GM10266 (cell line): ENCODE measurements around the gene CHRD.

Experiments used
- DNase-seq: peaks from one replicate; pipeline ENCODE4 v3.0.0; 2012; ENCODE audit errors: extremely low spot score
- TF ChIP-seq, protein P1 (sequence below): IDR thresholded peaks from 2 replicates; pipeline ENCODE4 v1.5.1; 2012; ENCODE audit warnings: mild to moderate bottlenecking, low read depth; ENCODE audit not compliant: control insufficient read depth, insufficient read depth; ENCODE audit errors: missing control alignments

Gene CHRD

GRCh38 chr3:184354121-184354728 lies 25.6 kb upstream of the CHRD start:
- DNase-seq: peak; percentile 87
- TF ChIP-seq, protein P1, sequence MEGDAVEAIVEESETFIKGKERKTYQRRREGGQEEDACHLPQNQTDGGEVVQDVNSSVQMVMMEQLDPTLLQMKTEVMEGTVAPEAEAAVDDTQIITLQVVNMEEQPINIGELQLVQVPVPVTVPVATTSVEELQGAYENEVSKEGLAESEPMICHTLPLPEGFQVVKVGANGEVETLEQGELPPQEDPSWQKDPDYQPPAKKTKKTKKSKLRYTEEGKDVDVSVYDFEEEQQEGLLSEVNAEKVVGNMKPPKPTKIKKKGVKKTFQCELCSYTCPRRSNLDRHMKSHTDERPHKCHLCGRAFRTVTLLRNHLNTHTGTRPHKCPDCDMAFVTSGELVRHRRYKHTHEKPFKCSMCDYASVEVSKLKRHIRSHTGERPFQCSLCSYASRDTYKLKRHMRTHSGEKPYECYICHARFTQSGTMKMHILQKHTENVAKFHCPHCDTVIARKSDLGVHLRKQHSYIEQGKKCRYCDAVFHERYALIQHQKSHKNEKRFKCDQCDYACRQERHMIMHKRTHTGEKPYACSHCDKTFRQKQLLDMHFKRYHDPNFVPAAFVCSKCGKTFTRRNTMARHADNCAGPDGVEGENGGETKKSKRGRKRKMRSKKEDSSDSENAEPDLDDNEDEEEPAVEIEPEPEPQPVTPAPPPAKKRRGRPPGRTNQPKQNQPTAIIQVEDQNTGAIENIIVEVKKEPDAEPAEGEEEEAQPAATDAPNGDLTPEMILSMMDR: peak; percentile 94

DNA sequence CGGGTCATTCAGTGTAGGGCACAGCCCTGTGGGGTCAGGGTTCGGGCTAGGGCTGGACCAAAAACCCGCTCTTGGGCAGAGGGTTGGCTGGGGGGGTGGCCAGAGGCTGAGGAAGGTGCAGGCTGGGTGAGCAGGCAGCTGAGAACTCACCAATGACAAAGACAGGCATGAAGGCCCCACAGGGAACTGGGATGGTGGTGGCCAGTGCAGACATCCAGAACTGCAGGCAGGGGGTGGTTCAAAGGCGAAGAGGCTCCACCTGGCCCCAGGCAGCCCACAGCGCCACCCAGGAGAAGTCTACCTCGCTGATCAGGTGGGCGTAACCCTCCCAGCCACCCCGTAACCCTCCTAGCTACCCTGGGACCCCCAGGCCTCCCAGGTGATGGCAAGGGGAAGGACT lies 25.1 kb upstream of the CHRD start:
- no peak for DNase-seq
- TF ChIP-seq, protein P1: no peak

- DNase-seq: no peak
Observed at GRCh38 chr3:184355261-184356040, 24.4 kb upstream of the CHRD start.

GRCh38 chr3:184357248-184358123 lies 22.4 kb upstream of the CHRD start:
- DNase-seq: no peak
- TF ChIP-seq, protein P1: no peak

More at GRCh38 chr3:184355261-184356040, 24.4 kb upstream of the CHRD start:
- TF ChIP-seq, protein P1: no peak

DNA sequence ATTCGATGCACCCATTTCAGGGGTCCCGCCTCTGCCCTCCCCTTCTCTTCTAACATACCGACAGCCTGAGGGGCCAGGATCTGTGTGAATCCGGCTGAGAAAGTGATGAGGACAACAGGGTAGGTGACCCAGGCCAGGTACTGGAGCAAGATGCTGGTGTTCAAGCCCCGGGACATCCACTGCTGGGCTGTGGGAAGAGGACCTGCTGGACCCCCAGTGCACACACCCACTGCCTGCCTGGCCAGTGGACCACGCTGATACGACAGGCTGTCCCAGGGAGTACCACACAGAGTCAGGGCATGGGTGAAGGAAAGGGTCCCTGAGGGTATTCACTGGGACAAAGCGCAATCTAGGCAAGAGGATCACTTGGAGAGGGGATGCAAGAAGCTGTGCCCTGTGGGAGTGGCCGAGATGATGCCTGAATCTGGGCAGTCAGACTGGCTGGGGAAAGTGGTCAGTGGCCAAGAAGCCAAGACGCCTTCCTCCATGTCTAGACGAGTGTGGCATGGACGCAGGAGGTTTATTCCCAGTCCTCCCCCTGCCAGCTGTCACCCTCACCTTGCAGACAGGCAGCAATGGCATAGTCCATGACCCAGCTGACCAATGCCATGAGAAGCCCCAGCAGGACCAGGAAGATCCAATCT lies 21.6 kb upstream of the CHRD start:
- no peak for DNase-seq
- TF ChIP-seq, protein P1: no peak

DNA sequence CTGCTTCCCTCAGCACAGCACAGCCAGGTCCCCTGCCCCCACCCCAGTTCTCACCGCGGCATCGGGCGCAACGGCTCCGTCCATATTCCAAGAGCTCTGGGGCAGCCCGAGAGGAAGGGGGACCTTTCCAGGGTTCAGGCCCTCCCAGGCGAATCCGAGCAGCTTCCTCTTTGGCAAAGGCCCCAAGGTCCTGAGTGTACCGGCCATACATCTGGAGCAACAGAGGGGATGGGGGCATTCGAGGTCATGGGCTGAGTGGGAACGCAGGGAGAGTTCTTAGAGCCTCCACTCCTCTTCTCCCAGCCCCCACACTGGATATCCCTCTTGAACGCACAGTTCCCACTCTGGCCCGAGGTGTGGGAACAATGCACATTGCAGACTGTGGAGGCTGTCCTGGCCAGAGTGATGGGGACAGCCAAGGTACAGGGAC lies 20.9 kb upstream of the CHRD start:
- no peak for DNase-seq
- TF ChIP-seq, protein P1: no peak
